Measurements from ENCODE around the gene RABGAP1L.
"Not testable (repeated sequence)": the region's sequence is repeated elsewhere in the genome, so short reads cannot be mapped to it uniquely, and the experiment has no call there.

The RABGAP1L gene

GRCh38 chr1:174247472-174247871 lies 88.2 kb downstream of the RABGAP1L start:
- DNase-seq, result no peak

GRCh38 chr1:174248041-174248440 lies 88.7 kb downstream of the RABGAP1L start:
- DNase-seq, result no peak

DNA sequence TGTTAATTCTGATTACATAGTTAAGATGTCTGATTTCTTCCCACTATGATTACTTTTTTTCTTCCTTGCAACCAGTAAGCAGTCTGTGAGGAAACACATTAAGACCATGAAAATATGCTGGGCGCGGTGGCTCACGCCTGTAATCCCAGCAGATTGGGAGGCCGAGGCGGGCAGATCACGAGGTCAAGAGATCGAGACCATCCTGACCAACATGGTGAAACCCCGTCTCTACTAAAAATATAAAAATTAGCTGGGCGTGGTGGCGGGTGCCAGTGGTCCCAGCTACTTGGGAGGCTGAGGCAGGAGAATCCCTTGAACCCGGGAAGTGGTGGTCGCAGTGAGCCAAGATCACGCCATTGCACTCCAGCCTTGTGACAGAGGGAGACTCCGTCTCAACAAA lies 97.1 kb downstream of the RABGAP1L start:
- not testable (repeated sequence) for DNase-seq

GRCh38 chr1:174258148-174258550 lies 98.8 kb downstream of the RABGAP1L start:
- DNase-seq, result peak; percentile 31

DNA sequence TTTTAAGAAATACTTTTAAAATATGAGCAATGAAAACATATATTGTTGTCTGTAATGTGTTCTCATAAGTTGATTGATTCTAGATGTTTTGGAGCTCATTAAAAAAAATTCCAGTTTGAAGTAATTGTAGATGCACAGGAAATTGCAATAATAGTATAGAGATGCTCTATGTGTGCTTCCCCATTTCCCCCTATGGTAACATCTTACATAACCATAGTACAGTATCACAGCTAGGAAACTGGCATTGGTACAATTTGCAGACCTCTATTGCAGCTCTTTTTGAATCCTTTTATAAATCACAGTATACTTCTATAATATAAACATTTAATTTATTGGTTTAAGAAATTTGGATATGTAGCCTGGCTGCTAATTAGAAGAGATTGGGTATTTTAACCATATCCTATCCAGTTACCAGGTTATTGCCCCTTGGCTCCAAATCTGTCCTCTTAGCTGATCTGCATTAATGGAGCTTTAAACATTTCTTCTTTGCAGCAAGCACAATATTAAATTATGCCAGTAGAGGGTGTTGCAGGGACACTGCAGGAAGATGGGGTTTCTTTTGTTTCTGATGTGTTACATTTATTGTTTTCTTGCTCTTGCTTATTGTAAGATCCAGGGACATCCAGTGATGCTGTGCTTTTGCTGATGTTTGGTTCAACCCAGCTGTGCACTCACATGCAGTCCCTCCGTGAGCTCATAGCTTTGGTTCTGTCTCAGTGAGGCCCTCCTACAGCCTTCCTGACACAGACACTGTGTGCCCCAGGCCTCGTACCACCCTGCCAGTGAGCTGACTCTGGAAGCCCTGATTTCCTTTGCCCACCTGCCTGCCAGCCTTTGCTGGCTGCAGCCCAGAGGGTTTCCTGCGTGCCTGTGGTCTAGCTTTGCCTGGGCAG lies 103.3 kb downstream of the RABGAP1L start:
- DNase-seq, result peak; percentile 61

DNA sequence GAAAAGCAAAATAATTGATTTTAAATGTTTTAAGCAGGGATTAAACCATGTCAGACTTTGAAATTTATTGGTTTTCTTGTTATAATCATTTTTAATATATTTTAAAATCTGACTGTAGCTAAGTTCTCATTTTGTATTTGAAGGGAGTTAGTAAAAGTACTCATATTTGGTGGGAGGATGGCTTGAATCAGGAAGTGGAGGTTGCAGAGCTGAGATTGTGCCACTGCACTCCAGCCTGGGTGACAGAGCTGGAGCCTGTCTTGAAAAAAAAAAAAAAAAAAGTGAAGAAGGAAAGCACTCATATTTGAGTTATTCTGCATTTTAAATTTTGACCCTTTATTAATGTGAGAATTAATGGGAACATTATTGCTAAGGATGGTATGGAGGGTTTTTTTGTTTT lies 106.0 kb downstream of the RABGAP1L start:
- no peak for DNase-seq

DNA sequence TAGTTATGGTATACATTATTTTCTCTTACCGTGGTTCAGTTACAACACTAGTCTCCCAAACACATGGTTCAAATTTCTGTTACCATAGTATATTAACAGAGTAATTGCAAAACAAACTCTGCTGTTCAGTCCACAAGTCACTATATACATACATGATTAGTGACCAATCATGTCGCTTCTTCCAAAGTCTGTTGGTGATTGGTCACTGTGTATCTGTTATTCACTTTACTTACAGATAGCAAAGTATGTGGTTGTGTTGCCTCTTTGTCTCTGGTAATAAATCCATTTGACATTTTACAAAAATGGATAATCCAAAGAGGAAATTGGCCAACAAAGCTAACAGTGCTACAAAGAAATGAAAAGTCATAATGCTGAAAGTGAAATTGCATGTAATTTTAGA lies 107.2 kb downstream of the RABGAP1L start:
- no peak for DNase-seq

DNA sequence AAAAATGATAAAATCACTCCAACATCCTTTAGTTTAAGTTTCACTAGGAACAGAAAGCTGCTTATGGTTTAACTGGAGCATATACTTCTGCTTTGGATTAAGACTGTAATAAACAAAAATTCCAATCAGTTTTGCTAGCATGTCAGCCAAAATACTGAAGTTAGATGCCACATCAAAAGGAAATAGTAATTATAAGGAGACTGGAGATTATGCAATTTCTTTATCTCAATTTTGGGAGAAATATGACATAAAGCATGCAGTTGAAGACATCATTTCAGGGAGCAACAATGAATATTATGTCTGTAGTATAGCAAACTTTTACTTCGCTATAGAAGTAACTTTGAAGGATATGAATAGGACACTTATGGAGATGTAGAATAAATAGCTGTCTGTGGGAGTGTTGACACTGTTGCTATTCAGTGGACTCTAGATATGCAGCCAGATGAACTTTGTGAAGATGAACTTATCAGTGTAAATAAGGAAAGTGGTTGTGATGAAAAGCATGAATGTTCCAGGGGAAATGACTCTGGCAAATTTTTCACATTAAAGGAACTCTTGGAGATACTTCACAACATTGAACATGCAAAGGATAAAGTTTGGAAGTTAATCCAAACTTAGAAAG lies 107.8 kb downstream of the RABGAP1L start:
- no peak for DNase-seq

DNA sequence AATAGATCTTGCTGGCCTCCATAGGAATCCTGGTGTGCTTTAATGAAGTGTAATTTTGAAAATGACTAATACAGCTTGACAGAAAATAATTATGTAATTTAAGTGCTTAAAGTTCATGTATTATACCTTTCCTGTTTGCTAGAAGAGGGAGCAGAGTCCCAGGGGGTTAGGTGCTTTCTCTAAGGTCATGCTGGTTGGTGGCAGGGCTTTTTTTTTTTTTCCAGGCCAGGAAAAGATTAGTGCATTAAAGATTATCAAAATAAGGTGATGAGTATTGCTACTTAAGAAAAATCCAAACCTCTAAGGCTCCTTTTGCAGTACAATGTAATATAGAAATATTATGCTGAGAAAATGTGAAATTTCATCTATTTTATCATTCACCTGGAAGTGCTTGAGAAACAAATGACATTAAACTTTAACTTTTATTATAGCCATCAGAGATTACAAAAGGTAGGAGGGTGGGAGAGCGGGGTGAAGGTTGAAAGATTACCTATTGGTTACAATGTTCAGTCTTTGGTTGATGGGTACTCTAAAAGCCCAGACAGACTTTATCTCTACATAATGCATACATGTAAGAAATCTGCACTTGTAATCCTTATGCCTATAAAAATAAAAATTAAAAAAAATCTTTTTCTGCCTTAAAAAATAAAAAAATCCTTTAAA lies 110.8 kb downstream of the RABGAP1L start:
- DNase-seq, result no peak

DNA sequence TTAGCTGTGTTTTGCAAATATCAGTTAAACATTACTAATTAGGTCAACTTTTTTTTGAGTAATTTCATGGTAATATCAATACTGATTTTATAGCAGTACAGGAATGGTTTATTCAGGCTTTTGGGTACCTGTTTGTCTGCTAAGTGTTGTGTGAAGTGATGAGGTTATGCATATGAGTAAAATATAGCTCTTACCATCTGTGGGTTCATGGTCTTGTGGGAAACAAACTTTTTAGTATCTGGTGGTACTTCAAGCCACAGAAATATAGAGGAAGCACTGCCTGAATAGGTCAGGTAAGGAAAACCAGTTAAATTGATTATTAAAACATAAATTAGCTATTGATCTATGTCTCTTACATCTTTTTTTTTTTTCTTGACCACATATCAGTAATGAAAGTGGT lies 113.9 kb downstream of the RABGAP1L start:
- DNase-seq, result no peak

GRCh38 chr1:174273776-174274175 lies 114.5 kb downstream of the RABGAP1L start:
- no peak for DNase-seq

DNA sequence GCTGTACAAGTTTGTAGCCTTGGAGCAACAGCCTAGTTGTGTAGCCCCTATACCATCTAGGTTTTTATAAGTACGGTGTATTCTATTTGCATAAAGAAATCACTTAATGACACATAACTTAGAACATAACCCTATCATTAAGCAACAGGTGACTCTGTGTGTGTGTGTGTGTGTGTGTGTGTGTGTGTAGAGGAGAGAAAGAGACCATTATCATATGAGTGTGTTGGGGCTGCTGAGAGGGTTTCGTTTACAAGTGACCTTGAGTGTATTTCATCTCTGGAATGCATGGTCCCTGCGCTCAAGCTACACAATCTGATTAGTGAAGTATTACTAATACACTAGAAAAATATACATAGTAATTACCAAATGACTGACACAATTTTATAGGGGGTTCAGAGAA lies 115.1 kb downstream of the RABGAP1L start:
- no peak for DNase-seq

DNA sequence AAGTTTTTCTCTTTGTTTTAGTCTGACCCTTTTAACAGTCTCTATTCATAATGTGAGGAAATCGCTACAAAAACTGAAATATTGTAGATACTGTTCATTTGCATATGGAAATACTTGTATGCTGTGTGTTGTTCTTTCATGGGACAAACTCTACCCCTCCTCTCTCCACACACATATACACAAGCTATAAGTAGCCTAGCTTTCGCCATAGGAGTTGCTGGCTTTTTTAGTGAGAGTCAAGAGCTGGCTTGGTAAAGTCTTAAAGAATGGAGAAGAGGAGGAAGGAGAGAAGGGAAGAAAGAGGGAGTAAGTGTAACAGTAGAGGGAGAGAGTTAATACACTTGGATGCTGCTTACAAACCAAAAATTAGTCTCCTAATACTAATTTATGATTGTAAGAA lies 115.6 kb downstream of the RABGAP1L start:
- DNase-seq, result no peak

DNA sequence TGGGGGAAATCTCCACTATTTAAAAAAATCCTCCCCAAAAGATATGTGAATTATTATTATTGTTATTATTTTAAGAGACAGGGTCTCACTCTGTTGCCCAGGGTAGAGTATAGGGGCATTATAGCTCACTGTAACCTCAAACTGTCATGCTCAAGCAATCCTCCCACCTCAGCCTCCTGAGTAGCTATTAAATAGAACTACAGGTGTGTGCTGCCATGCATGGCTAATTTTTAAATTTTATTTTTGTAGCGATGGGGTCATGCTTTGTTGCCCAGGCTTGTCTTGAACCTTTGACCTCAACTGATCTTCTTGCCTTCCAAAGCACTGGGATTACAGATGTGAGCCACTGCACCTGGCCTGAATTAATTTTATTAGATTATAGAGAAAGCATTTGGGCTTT lies 116.8 kb downstream of the RABGAP1L start:
- no peak for DNase-seq

GRCh38 chr1:174284052-174284451 lies 124.7 kb downstream of the RABGAP1L start:
- no peak for DNase-seq

GRCh38 chr1:174286042-174286441 lies 126.7 kb downstream of the RABGAP1L start:
- no peak for DNase-seq

GRCh38 chr1:174289644-174290310 lies 130.5 kb downstream of the RABGAP1L start:
- no peak for DNase-seq

DNA sequence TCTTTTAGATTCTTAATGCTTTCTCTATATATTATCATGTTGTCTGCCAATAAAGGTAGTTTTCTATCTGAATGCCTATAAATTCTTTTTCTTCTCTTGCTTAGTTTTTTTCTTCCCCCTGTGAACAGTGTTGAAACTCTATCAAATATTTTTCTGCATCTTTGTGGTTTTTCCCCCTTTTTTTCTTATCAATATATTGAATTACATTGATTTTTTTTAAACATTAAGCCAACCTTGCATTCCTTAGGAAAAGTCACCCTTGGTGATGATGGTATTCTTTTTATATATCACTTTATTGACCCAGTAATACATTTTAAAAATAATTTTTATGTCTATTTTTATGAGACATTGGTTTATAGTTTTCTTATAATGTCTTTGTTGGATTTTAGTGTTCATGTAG lies 131.7 kb downstream of the RABGAP1L start:
- no peak for DNase-seq

DNA sequence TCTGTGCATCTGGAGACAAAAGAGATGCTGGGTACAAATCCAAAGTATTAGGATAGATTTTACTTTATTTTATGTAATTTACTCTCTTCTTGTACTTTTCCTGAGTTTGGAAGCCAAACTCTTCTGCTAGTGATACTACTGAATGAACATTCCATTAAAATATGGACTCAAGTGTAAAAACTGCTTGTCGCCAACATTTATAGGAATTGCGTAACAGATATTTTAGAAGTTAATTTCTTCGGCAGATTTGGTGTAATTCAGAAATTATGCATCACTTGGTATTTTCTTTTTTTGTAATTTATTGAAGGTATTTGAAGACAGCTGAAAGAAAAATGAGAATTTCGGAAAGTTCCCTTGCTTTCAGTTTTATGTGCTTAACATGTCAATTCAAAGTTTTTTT lies 137.0 kb downstream of the RABGAP1L start:
- DNase-seq, result no peak

- DNase-seq, result no peak
Measured at GRCh38 chr1:174297351-174297750, 138.0 kb downstream of the RABGAP1L start.

GRCh38 chr1:174301295-174302077 lies 142.2 kb downstream of the RABGAP1L start:
- DNase-seq, result no peak

GRCh38 chr1:174308604-174309003 lies 149.3 kb downstream of the RABGAP1L start:
- DNase-seq, result no peak

DNA sequence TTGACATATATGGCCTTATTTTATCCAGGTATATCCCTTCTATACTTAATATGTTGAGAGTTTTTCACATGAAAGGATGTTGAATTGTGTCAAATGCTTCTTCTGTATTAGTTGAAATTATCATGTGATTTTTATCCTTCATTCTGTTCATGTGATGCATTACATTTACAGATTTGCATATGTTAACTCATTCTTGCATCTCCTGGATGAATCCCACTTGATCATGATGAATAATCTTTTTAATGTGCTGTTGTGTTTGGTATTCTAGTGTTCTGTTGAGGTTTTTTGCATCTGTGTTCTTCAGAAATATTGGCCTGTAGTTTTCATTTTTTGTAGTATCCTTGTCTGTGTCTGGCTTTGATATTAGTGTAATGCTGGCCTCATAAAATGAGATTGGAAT lies 150.2 kb downstream of the RABGAP1L start:
- DNase-seq, result no peak
